Upper lobe of left lung (tissue), 4 donors: ENCODE results near the gene SLCO3A1.

Experiments
- EP300 ChIP-seq, 4 donors: sonication (generic); formaldehyde crosslinking; IDR thresholded peaks; one replicate each; pipeline ENCODE4 v1.5.1; 2017; ENCODE audit warnings: antibody characterized with exemption in 4 of 4, control low read depth in 2 of 4
- POLR2A ChIP-seq, 4 donors: fragments of 450-650 bp; IDR thresholded peaks; one replicate each; pipeline ENCODE4 v1.5.1; 2016 to 2017; ENCODE audit warnings: antibody characterized with exemption in 4 of 4, mild to moderate bottlenecking in 2 of 4
- POLR2AphosphoS5 ChIP-seq, 2 donors: sonication (generic); formaldehyde crosslinking; IDR thresholded peaks; one replicate each; pipeline ENCODE4 v1.5.1; 2017; ENCODE audit warnings: antibody characterized with exemption in 2 of 2
- TF ChIP-seq, protein P1 (sequence below), 6 experiments: fragments of 450-650 bp in 4 of 6; fragments of 200-600 bp in 2 of 6; sonication (generic) in 2 of 6; IDR thresholded peaks; one replicate each; pipeline ENCODE4 v1.5.1; 2016 to 2019; ENCODE audit warnings: antibody characterized with exemption in 6 of 6

- TF ChIP-seq EP300 (IDR thresholded peaks at IDR 0.05) (no peak), POLR2AphosphoS5 (IDR thresholded peaks at IDR 0.05) (no peak), POLR2A (IDR thresholded peaks at IDR 0.05) (no peak)
- TF ChIP-seq, protein P1, sequence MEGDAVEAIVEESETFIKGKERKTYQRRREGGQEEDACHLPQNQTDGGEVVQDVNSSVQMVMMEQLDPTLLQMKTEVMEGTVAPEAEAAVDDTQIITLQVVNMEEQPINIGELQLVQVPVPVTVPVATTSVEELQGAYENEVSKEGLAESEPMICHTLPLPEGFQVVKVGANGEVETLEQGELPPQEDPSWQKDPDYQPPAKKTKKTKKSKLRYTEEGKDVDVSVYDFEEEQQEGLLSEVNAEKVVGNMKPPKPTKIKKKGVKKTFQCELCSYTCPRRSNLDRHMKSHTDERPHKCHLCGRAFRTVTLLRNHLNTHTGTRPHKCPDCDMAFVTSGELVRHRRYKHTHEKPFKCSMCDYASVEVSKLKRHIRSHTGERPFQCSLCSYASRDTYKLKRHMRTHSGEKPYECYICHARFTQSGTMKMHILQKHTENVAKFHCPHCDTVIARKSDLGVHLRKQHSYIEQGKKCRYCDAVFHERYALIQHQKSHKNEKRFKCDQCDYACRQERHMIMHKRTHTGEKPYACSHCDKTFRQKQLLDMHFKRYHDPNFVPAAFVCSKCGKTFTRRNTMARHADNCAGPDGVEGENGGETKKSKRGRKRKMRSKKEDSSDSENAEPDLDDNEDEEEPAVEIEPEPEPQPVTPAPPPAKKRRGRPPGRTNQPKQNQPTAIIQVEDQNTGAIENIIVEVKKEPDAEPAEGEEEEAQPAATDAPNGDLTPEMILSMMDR (IDR thresholded peaks at IDR 0.05) = no peak
These were observed 299.5 kb downstream of the SLCO3A1 start for GRCh38 chr15:92152983-92153382.
